ENCODE results near the gene TMEM126A. TPM values are rescaled to one million over a fixed set of nuclear protein-coding genes. Genes with fewer than 3 reads are reported as not detected.

Gene TMEM126A
- total RNA-seq, 6 experiments from 2014 or later = 32.0 to 52.4 (median 48.2) TPM

- no peaks in the 10 kb centered on the region for H3K9me3 Mint-ChIP-seq
- no peak for DNase-seq
- H3K4me3 Mint-ChIP-seq = peak overlapping the region; percentile 94
- peak overlapping the region; percentile 79 for H3K27ac Mint-ChIP-seq
- TF ChIP-seq CTCF (IDR thresholded peaks at IDR 0.05) = no peak
- peaks cover 22% of the 10 kb centered on the region for H3K4me1 Mint-ChIP-seq (ENCODE audit: low read depth)
- H3K27me3 Mint-ChIP-seq (ENCODE audit: insufficient read depth) = peaks cover 3% of the 10 kb centered on the region
- no peaks in the 10 kb centered on the region for H3K36me3 Mint-ChIP-seq (ENCODE audit: low read depth)
Observed at GRCh38 chr11:85628771-85629341, 18.9 kb upstream of the TMEM126A start.

GRCh38 chr11:85634747-85635146, 13.0 kb upstream of the TMEM126A start:
- Mint-ChIP-seq H3K9me3 (no peaks in the 10 kb centered on the region), H3K27ac (no peak overlapping the region), H3K4me1 (ENCODE audit: low read depth) (peaks cover under 1% of the 10 kb centered on the region; the same call in 1 of the 2 replicates), H3K4me3 (no peak overlapping the region), H3K27me3 (ENCODE audit: insufficient read depth) (no peaks in the 10 kb centered on the region), H3K36me3 (ENCODE audit: low read depth) (no peaks in the 10 kb centered on the region; the same call in 1 of the 2 replicates)
- no peak for DNase-seq
- TF ChIP-seq CTCF (IDR thresholded peaks at IDR 0.05) = no peak

GRCh38 chr11:85643191-85643614, 4.6 kb upstream of the TMEM126A start:
- no peak for DNase-seq
- Mint-ChIP-seq H3K36me3 (ENCODE audit: low read depth) (peaks cover 4% of the 10 kb centered on the region; the same call in 1 of the 2 replicates), H3K27ac (no peak overlapping the region), H3K4me3 (no peak overlapping the region), H3K27me3 (ENCODE audit: insufficient read depth) (peaks cover 3% of the 10 kb centered on the region; the same call in 1 of the 2 replicates), H3K9me3 (no peaks in the 10 kb centered on the region; the same call in 1 of the 2 replicates), H3K4me1 (ENCODE audit: low read depth) (peaks cover 15% of the 10 kb centered on the region)
- TF ChIP-seq CTCF (IDR thresholded peaks at IDR 0.05) = no peak

GRCh38 chr11:85647078-85647477, 689 bp upstream of the TMEM126A start:
- Mint-ChIP-seq H3K27ac (peak overlapping the region; percentile 94), H3K9me3 (no peaks in the 10 kb centered on the region; the same call in 1 of the 2 replicates), H3K4me3 (peak overlapping the region; percentile 96), H3K36me3 (ENCODE audit: low read depth) (peaks cover 4% of the 10 kb centered on the region; the same call in 1 of the 2 replicates), H3K4me1 (ENCODE audit: low read depth) (peaks cover 27% of the 10 kb centered on the region), H3K27me3 (ENCODE audit: insufficient read depth) (peaks cover 3% of the 10 kb centered on the region; the same call in 1 of the 2 replicates)
- DNase-seq = no peak
- TF ChIP-seq CTCF (IDR thresholded peaks at IDR 0.05) = no peak

GRCh38 chr11:85651118-85651517, 3.4 kb downstream of the TMEM126A start:
- no peak for TF ChIP-seq CTCF (IDR thresholded peaks at IDR 0.05)
- Mint-ChIP-seq H3K9me3 (no peaks in the 10 kb centered on the region; the same call in 1 of the 2 replicates), H3K27ac (no peak overlapping the region), H3K4me1 (ENCODE audit: low read depth) (peaks cover 19% of the 10 kb centered on the region), H3K4me3 (no peak overlapping the region), H3K27me3 (ENCODE audit: insufficient read depth) (no peaks in the 10 kb centered on the region; the same call in 1 of the 2 replicates), H3K36me3 (ENCODE audit: low read depth) (peaks cover 8% of the 10 kb centered on the region)
- DNase-seq = no peak

Measured in HFFc6 (cell line).